Neural crest cell (in vitro differentiated cells): ENCODE data around the gene CDH1. TPM values are rescaled to one million over a fixed set of nuclear protein-coding genes. Genes with fewer than 3 reads are reported as not detected.

Source experiments
- DNase-seq: peaks from one replicate; pipeline ENCODE4 v3.0.0; 2021; ENCODE audit warnings: low read depth, mixed read lengths, low spot score
- H3K27ac Mint-ChIP-seq: one replicate; pipeline ENCODE4 v1.8.0; 2021; ENCODE audit warnings: mild to moderate bottlenecking, mixed read lengths; ENCODE audit not compliant: unreplicated experiment
- H3K27me3 Mint-ChIP-seq: 2 replicates; pipeline ENCODE4 v1.8.0; 2021; ENCODE audit warnings: low read depth, mild to moderate bottlenecking, mixed read lengths
- H3K36me3 Mint-ChIP-seq: 2 replicates; pipeline ENCODE4 v1.8.0; 2021; ENCODE audit warnings: low read depth, mild to moderate bottlenecking, mixed read lengths
- H3K4me1 Mint-ChIP-seq: 2 replicates; pipeline ENCODE4 v1.8.0; 2021; ENCODE audit warnings: mixed read lengths
- H3K4me3 Mint-ChIP-seq: one replicate; pipeline ENCODE4 v1.8.0; 2021; ENCODE audit warnings: mild to moderate bottlenecking, mixed read lengths
- H3K9me3 Mint-ChIP-seq: 2 replicates; pipeline ENCODE4 v1.8.0; 2021; ENCODE audit warnings: mixed read lengths
- long read RNA-seq: library from polyadenylated mRNA; unstranded; transcript quantifications from one replicate; pipeline ENCODE4 v2.0.0, GENCODE V29; 2020
- total RNA-seq: library from RNA; stranded (reverse); gene quantifications from 2 replicates; pipeline ENCODE4 v1.2.1, GENCODE V29; 2021
- TF ChIP-seq, protein P1 (sequence below): fragments of 200-600 bp; sonication (generic); conservative IDR thresholded peaks from 2 replicates; pipeline ENCODE4 v1.5.0; 2021; ENCODE audit warnings: antibody characterized with exemption, mild to moderate bottlenecking

Gene CDH1
- total RNA-seq: 0.48 and 1.1 TPM in 2 replicates
- long read RNA-seq: 0 reads

DNA sequence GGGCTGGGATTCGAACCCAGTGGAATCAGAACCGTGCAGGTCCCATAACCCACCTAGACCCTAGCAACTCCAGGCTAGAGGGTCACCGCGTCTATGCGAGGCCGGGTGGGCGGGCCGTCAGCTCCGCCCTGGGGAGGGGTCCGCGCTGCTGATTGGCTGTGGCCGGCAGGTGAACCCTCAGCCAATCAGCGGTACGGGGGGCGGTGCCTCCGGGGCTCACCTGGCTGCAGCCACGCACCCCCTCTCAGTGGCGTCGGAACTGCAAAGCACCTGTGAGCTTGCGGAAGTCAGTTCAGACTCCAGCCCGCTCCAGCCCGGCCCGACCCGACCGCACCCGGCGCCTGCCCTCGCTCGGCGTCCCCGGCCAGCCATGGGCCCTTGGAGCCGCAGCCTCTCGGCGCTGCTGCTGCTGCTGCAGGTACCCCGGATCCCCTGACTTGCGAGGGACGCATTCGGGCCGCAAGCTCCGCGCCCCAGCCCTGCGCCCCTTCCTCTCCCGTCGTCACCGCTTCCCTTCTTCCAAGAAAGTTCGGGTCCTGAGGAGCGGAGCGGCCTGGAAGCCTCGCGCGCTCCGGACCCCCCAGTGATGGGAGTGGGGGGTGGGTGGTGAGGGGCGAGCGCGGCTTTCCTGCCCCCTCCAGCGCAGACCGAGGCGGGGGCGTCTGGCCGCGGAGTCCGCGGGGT lies at the start of gene CDH1:
Gene CDH1 (plus strand): TSS at position 247 of the 684 bp plus-strand sequence. CDS start 124 bp downstream, at position 371.
- Mint-ChIP-seq H3K27ac (no peak within 1 kb of the TSS), H3K4me3 (peak within 1 kb of the TSS; percentile 81)

GRCh38 chr16:68689921-68690320 lies 47.2 kb upstream of the CDH1 start:
- Mint-ChIP-seq H3K4me3 (no peak overlapping the region), H3K9me3 (no peaks in the 10 kb centered on the region), H3K27ac (peak overlapping the region; percentile 71), H3K36me3 (no peaks in the 10 kb centered on the region), H3K27me3 (no peaks in the 10 kb centered on the region), H3K4me1 (no peaks in the 10 kb centered on the region)
- DNase-seq: no peak
- TF ChIP-seq, protein P1, sequence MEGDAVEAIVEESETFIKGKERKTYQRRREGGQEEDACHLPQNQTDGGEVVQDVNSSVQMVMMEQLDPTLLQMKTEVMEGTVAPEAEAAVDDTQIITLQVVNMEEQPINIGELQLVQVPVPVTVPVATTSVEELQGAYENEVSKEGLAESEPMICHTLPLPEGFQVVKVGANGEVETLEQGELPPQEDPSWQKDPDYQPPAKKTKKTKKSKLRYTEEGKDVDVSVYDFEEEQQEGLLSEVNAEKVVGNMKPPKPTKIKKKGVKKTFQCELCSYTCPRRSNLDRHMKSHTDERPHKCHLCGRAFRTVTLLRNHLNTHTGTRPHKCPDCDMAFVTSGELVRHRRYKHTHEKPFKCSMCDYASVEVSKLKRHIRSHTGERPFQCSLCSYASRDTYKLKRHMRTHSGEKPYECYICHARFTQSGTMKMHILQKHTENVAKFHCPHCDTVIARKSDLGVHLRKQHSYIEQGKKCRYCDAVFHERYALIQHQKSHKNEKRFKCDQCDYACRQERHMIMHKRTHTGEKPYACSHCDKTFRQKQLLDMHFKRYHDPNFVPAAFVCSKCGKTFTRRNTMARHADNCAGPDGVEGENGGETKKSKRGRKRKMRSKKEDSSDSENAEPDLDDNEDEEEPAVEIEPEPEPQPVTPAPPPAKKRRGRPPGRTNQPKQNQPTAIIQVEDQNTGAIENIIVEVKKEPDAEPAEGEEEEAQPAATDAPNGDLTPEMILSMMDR: no peak

More for the DNA sequence above, at the start of gene CDH1:
- Mint-ChIP-seq H3K4me1 (peaks cover 11% of the 10 kb centered on the region), H3K27me3 (peaks cover 65% of the 10 kb centered on the region), H3K36me3 (no peaks in the 10 kb centered on the region), H3K9me3 (no peaks in the 10 kb centered on the region)
- TF ChIP-seq, protein P1: no peak
- no peak for DNase-seq

- Mint-ChIP-seq H3K9me3 (no peaks in the 10 kb centered on the region), H3K36me3 (no peaks in the 10 kb centered on the region), H3K27me3 (no peaks in the 10 kb centered on the region), H3K27ac (no peak overlapping the region), H3K4me1 (peaks cover 7% of the 10 kb centered on the region), H3K4me3 (no peak overlapping the region)
- TF ChIP-seq, protein P1: no peak
- no peak for DNase-seq
Measured at GRCh38 chr16:68695575-68695974, 41.5 kb upstream of the CDH1 start.

DNA sequence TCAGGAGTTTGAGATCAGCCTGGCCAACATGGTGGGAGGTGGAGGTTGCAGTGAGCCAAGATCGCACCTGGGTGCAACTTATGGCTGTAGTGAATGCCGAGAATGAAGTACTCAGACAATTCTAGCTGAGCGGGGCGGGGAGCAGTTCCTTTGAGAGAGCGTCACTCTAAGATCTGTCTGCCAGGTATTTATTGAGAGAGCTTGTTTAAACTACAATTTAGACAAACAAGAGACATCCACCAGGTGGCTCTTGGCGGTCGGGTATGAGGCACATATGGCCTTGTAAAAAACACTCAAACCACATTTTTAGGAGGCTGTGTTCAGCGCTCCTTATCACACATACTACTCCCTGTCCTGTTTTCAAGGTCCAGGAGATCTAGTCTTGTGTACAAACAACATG lies 40.6 kb upstream of the CDH1 start:
- H3K27ac Mint-ChIP-seq: peak overlapping the region; percentile 3
- no peaks in the 10 kb centered on the region for H3K27me3 Mint-ChIP-seq
- H3K4me1 Mint-ChIP-seq: peaks cover 7% of the 10 kb centered on the region
- H3K4me3 Mint-ChIP-seq: no peak overlapping the region
- no peak for DNase-seq
- no peaks in the 10 kb centered on the region for H3K9me3 Mint-ChIP-seq
- TF ChIP-seq, protein P1: no peak
- H3K36me3 Mint-ChIP-seq: no peaks in the 10 kb centered on the region

- Mint-ChIP-seq H3K27me3 (no peaks in the 10 kb centered on the region), H3K4me1 (peaks cover 7% of the 10 kb centered on the region), H3K27ac (no peak overlapping the region), H3K9me3 (no peaks in the 10 kb centered on the region), H3K4me3 (no peak overlapping the region), H3K36me3 (no peaks in the 10 kb centered on the region)
- TF ChIP-seq, protein P1: no peak
- no peak for DNase-seq
Measured at GRCh38 chr16:68698091-68698490, 39.0 kb upstream of the CDH1 start.
